DMS153 treated with DMSO at 0.1 percent for 48 hours (cell line): ENCODE data around the gene UTP11.
A peak's percentile ranks its signal among the peaks of the same experiment; 100 is the strongest.
"Not testable (repeated sequence)": the region's sequence is repeated elsewhere in the genome, so short reads cannot be mapped to it uniquely, and the experiment has no call there.

Source experiments
- DNase-seq: peaks from one replicate; lab custom pipeline; 2025; ENCODE audit not compliant: unreplicated experiment; lab: John Stamatoyannopoulos, UW

The UTP11 gene

GRCh38 chr1:38012363-38013226 lies at the start of gene UTP11:
TSS of gene UTP11 (plus strand) at chr1:38012734. CDS start at chr1:38012803, 69 bp downstream.
- DNase-seq = peak; percentile 100

GRCh38 chr1:37964106-37964505 lies 48.4 kb upstream of the UTP11 start:
- DNase-seq = not testable (repeated sequence)

GRCh38 chr1:37965301-37965700 lies 47.2 kb upstream of the UTP11 start:
- no peak for DNase-seq

GRCh38 chr1:37973684-37974083 lies 38.9 kb upstream of the UTP11 start:
- DNase-seq = not testable (repeated sequence)

GRCh38 chr1:37974567-37974966 lies 38.0 kb upstream of the UTP11 start:
- DNase-seq = no peak

GRCh38 chr1:37975083-37975482 lies 37.5 kb upstream of the UTP11 start:
- DNase-seq = peak; percentile 45

- DNase-seq = no peak
These were observed 34.0 kb upstream of the UTP11 start for GRCh38 chr1:37978541-37978940.

GRCh38 chr1:37983546-37983945 lies 29.0 kb upstream of the UTP11 start:
- no peak for DNase-seq

- no peak for DNase-seq
These were observed 24.9 kb upstream of the UTP11 start for GRCh38 chr1:37987679-37988078.

- DNase-seq = no peak
These were observed 23.1 kb upstream of the UTP11 start for GRCh38 chr1:37989361-37989930.

- DNase-seq = no peak
These were observed 17.5 kb upstream of the UTP11 start for GRCh38 chr1:37994886-37995566.

- DNase-seq = no peak
These were observed 16.7 kb upstream of the UTP11 start for GRCh38 chr1:37995751-37996345.

GRCh38 chr1:37997256-37998088 lies 15.1 kb upstream of the UTP11 start:
- DNase-seq = no peak

GRCh38 chr1:37998089-37998808 lies 14.3 kb upstream of the UTP11 start:
- no peak for DNase-seq

- no peak for DNase-seq
These were observed 13.6 kb upstream of the UTP11 start for GRCh38 chr1:37998913-37999429.

GRCh38 chr1:37999430-38000232 lies 12.9 kb upstream of the UTP11 start:
- no peak for DNase-seq

- DNase-seq = no peak
These were observed 12.4 kb upstream of the UTP11 start for GRCh38 chr1:38000233-38000528.

- no peak for DNase-seq
These were observed 11.7 kb upstream of the UTP11 start for GRCh38 chr1:38000529-38001455.
